SH-SY5Y (cell line): ENCODE measurements around the gene ACP5.

ENCODE experiments used
- GATA2 ChIP-seq: IDR thresholded peaks from 2 replicates; pipeline ENCODE4 v1.6.1; 2011; ENCODE audit warnings: mild to moderate bottlenecking, low read depth, low read length
- GATA3 ChIP-seq: IDR thresholded peaks from 2 replicates; pipeline ENCODE4 v1.6.1; 2011; ENCODE audit warnings: low read depth, mild to moderate bottlenecking, low read length, moderate library complexity

DNA sequence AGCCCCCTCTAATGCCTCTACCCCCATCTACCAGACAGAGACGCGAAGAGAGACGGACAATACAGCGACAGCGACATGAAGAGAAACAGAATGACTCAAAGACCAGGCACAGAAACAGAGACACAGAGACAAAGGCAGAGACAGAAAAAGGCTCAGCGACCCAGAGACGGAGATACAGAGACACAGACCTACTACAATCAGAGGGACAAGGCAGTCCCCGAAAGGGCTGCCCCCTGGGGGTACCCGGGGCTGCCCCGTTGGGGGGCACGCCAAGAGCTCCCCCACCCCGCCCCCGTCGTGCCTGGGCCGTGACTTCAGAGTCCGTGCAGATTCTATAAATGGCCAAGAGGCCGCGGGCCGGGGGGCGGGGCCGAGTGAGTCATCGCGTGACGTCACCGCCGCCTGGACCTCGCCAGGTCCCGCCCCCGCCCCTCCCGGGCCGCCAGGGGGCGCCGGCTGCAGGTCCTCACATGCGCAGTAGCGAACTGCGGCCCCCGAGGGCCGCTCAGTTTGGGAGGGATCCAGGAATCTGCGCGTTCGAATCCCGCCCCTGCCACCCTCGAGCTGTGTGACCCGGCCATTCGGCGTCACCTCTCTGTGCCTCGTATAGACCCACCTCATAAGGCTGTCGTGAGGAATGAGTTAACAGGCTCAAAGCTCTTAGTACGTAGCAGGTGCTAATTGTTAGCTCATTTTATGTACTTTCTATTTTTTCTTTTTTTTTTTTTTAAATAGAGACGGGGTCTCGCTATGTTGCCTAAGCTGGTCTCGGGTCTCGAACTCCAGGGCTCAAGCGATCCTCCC lies 41.5 kb downstream of the ACP5 start:
- TF ChIP-seq GATA2 (no peak), GATA3 (no peak)
